Erythroblast (primary cell): ENCODE data around the gene XPO5.

ENCODE experiments used
- DNase-seq, 2 experiments: peaks; one replicate each; lab custom pipeline; 2025; lab: John Stamatoyannopoulos, UW
- GATA1 ChIP-seq: IDR thresholded peaks from 2 replicates; pipeline ENCODE4 v1.6.1; 2011; ENCODE audit warnings: low read depth, mild to moderate bottlenecking, control low read depth, low read length, moderate library complexity
- POLR2A ChIP-seq: IDR thresholded peaks from 2 replicates; pipeline ENCODE4 v1.6.1; 2011; ENCODE audit warnings: mild to moderate bottlenecking, low read length

Gene XPO5

GRCh38 chr6:43492673-43493072 is 83.2 kb downstream of the XPO5 start:
- TF ChIP-seq POLR2A (no peak), GATA1 (no peak)
- no peak for DNase-seq

- no peak for TF ChIP-seq POLR2A
- no peak for DNase-seq
These were observed 83.8 kb downstream of the XPO5 start for GRCh38 chr6:43491750-43492661.

- DNase-seq: no peak
- TF ChIP-seq POLR2A (no peak), GATA1 (no peak)
These were observed 85.3 kb downstream of the XPO5 start for GRCh38 chr6:43490523-43490939.

DNA sequence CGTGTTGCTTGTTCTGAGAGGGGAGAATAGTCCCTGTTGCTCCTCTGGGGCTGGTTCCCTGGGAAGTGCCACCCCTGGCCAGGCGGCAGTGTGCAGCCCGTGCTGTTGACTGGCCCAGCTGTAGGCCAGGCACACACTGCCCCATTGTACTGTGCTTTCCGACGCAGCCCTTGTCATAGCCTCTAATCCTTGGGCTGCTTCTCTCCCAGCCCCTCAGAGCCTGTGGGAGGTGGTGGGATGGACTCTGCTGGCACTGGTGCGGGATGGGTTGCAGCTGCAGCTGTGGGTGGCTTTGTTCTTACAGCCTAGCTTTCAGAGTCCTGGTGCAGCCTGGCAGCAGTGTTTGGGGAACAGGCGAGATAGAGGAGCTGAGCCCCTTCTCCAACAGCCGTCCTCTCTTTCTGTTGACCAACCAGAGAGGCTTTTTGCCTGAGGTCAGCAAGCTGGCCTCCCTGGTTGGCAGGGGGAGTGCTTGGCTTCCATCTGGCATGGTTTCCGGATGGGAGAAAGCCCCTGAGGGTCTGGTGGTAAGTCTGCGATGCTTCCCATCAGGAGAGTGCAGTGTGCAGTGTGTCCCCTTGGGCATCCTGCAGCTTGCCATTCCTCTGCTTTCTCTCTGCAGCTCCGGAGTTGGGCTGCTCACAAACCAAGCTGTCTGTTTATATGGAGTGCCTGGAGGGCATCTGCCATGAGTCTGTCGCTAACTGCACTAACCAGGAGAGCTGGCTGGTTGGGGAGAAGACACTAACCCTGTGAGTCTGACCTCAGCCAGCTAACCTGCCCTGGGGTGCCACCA is 86.4 kb downstream of the XPO5 start:
- no peak for DNase-seq
- TF ChIP-seq GATA1 (no peak), POLR2A (no peak)

DNA sequence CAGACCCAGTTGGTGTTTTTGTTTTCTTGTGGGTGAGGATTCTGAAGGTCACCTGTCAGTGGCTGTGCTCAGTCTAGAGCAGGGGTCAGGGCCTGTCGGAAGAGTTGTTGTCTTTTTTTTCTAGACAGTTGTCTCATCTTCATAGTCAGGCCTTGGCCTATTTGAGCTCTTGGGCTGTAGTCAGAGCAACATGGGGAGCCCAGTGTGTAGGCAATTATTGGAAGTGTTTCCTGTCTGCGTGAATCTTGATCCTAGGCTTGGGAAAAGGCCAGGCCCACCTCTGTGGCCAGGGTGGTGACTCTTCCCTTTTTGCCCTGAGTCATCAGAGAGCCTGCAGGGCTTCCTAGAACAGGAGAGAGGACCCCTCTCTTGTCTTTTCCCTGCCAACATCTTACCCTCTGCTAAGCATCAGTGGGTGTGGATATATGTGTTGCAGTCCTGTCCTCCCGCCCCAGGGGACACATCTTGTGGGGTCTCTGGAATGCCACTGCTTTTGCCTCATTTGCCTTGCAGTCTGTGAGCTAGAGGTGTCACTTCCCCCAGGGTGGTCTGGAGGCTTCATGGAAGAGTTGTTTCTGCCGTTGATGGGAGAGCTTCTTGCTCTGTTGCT is 87.1 kb downstream of the XPO5 start:
- no peak for DNase-seq
- TF ChIP-seq GATA1: no peak
- no peak for TF ChIP-seq POLR2A

GRCh38 chr6:43481591-43482236 is 94.1 kb downstream of the XPO5 start:
- TF ChIP-seq GATA1 (no peak), POLR2A (no peak)
- DNase-seq: no peak

- DNase-seq: peak in 1 of 2 experiments; percentile 7
- TF ChIP-seq GATA1: no peak
- TF ChIP-seq POLR2A: no peak
These were observed 94.8 kb downstream of the XPO5 start for GRCh38 chr6:43481075-43481474.

GRCh38 chr6:43478008-43478372 is 97.8 kb downstream of the XPO5 start:
- no peak for TF ChIP-seq POLR2A
- DNase-seq: peak; percentile 45 to 63

- TF ChIP-seq POLR2A (peak; percentile 47), GATA1 (no peak)
- DNase-seq: peak; percentile 88 to 92
These were observed 98.4 kb downstream of the XPO5 start, which contains the start of gene TJAP1 for GRCh38 chr6:43477235-43478007. TSS of gene TJAP1 (plus strand) at chr6:43477570. CDS start at chr6:43499002, 21,432 bp downstream.

GRCh38 chr6:43476746-43477145 is 99.1 kb downstream of the XPO5 start:
- no peak for TF ChIP-seq GATA1
- no peak for TF ChIP-seq POLR2A

DNA sequence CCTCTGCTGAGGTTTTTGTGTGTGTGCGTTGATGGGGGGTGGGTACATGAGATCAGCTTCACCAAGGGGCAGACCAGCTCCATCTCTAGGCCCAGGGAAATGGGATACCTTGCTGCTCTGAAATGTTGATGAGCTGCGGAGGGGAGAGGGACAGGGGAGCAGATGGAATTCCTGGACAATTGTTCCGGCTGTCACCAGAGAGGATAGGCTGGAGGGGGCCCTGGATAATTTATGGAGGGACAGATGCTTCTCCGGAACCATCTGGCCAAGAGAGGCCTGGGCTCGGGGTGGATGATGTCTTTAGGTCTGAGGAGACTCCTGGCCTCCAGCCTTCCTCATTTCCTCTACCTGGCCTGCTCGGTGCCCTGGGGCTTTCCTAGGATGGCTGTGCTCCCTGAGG is 100.3 kb downstream of the XPO5 start:
- no peak for DNase-seq
- TF ChIP-seq GATA1 (no peak), POLR2A (no peak)

More at GRCh38 chr6:43476746-43477145, 99.1 kb downstream of the XPO5 start:
- peak in 1 of 2 experiments; percentile 35 for DNase-seq

DNA sequence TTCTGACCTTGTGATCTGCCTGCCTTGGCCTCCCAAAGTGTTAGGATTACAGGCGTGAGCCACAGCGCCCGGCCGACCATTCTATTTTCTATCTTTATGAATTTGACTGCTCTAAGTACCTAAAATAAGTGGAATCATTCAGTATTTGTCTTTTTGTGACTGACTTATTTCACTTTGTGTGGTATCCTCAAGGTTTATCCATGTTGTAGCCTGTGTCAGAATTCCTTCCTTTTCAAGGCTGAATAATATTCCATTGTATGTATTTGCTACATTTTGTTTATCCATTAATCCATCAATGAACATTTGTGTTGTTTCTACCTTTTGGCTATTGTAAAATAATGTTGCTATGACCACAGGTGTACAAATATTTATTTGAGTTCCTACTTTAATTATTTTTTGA is 103.3 kb downstream of the XPO5 start:
- no peak for DNase-seq
- no peak for TF ChIP-seq GATA1
- no peak for TF ChIP-seq POLR2A
